GM12878 (cell line): Measurements from ENCODE around the gene PIEZO2. TPM values are rescaled to one million over a fixed set of nuclear protein-coding genes. Genes with fewer than 3 reads are reported as not detected.

Source experiments
- ATAC-seq: fragments of 200-7000 bp; cut with Tn5 transposase; 3 replicates; pipeline ENCODE4 v1.9.1; 2020; ENCODE audit warnings: mild to moderate bottlenecking, moderate library complexity
- BruUV-seq: library from RNA; stranded (reverse); fragments of 400-500 nt; replicated peaks from 2 replicates; lab custom pipeline; 2021; lab: Mats Ljungman, UMichigan
- CTCF ChIA-PET: fragments of 300-600 bp; sonication (Branson Sonifier 250); formaldehyde crosslinking; extraction: SDS; loops from one replicate; lab custom pipeline; 2021; ENCODE audit warnings: inconsistent platforms; lab: Yijun Ruan, JAX
- POLR2A ChIA-PET: fragments of 350-600 bp; formaldehyde crosslinking; extraction: SDS; loops from one replicate; lab custom pipeline; 2021; ENCODE audit warnings: inconsistent platforms; lab: Charles Lee
- RAD21 ChIA-PET: fragments of 300-600 bp; sonication (Branson Sonifier 250); formaldehyde crosslinking; loops from one replicate; lab custom pipeline; 2023; ENCODE audit warnings: antibody characterized with exemption; ENCODE audit not compliant: unreplicated experiment; lab: Charles Lee
- SMC1A ChIA-PET: fragments of 300-600 bp; sonication (Branson Sonifier 250); formaldehyde crosslinking; loops from one replicate; lab custom pipeline; 2023; ENCODE audit not compliant: unreplicated experiment, uncharacterized antibody; lab: Charles Lee
- DNase-seq: peaks from one replicate; pipeline ENCODE4 v3.0.0-alpha.2; 2011; ENCODE audit warnings: low read depth, low spot score
- FAIRE-seq: peaks from 3 replicates; lab custom pipeline; 2011; peaks lifted over from hg19 to GRCh38; lab: Jason Lieb, UNC
- H2AFZ ChIP-seq: 2 replicates; pipeline ENCODE4 v1.6.0; 2011; ENCODE audit warnings: low read depth, low read length, control low read depth; ENCODE audit not compliant: control insufficient read depth
- H3K27ac ChIP-seq: 2 replicates; pipeline ENCODE4 v1.5.1; 2011; ENCODE audit warnings: control low read depth; ENCODE audit not compliant: control insufficient read depth, insufficient read depth
- H3K27me3 ChIP-seq, 2 experiments: replicated peaks in 1 of 2; 2 replicates each; pipeline versions ENCODE4 v1.6.0 to v1.6.1; 2011; ENCODE audit warnings: low read length in 1 of 2; ENCODE audit not compliant: control insufficient read depth in 2 of 2, insufficient read depth in 2 of 2
- H3K36me3 ChIP-seq, 2 experiments: 2 replicates each; pipeline ENCODE4 v1.5.1; 2011; ENCODE audit warnings: low read length in 1 of 2; ENCODE audit not compliant: control insufficient read depth in 2 of 2, insufficient read depth in 2 of 2
- H3K4me1 ChIP-seq: 2 replicates; pipeline ENCODE4 v1.6.1; 2011; ENCODE audit warnings: mild to moderate bottlenecking, low read length, moderate library complexity, mixed read lengths; ENCODE audit not compliant: control insufficient read depth, insufficient read depth
- H3K4me2 ChIP-seq: 2 replicates; pipeline ENCODE4 v1.6.0; 2011; ENCODE audit warnings: control low read depth; ENCODE audit not compliant: control insufficient read depth, insufficient read depth
- H3K4me3 ChIP-seq: fragments of 200-600 bp; sonication (generic); 2 replicates; pipeline ENCODE4 v1.5.1; 2016
- H3K79me2 ChIP-seq: 2 replicates; pipeline ENCODE4 v1.6.0; 2011; ENCODE audit warnings: low read length; ENCODE audit not compliant: control insufficient read depth, insufficient read depth
- H3K9ac ChIP-seq: 2 replicates; pipeline ENCODE4 v1.8.0; 2011; ENCODE audit warnings: low read length, control low read depth, mixed read lengths; ENCODE audit not compliant: control insufficient read depth, insufficient read depth
- H3K9me3 ChIP-seq: replicated peaks from 3 replicates; pipeline ENCODE4 v1.5.1; 2011; ENCODE audit warnings: mild to moderate bottlenecking, low read length; ENCODE audit not compliant: control insufficient read depth, insufficient read depth
- H4K20me1 ChIP-seq: 2 replicates; pipeline ENCODE4 v1.6.0; 2011; ENCODE audit not compliant: control insufficient read depth, insufficient read depth
- MEF2A ChIP-seq: IDR thresholded peaks from 2 replicates; pipeline ENCODE4 v1.6.1; 2011; ENCODE audit warnings: low read depth, mild to moderate bottlenecking, low read length, moderate library complexity; ENCODE audit not compliant: insufficient read depth
- NFXL1 ChIP-seq: fragments of 450-650 bp; IDR thresholded peaks from 2 replicates; pipeline ENCODE4 v1.6.1; 2017; ENCODE audit warnings: antibody characterized with exemption, mild to moderate bottlenecking, borderline replicate concordance
- POU2F2 ChIP-seq: IDR thresholded peaks from 3 replicates; pipeline ENCODE4 v1.6.1; 2011; ENCODE audit warnings: low read depth, mild to moderate bottlenecking, low read length, borderline replicate concordance
- SMARCA5 ChIP-seq: fragments of 450-650 bp; IDR thresholded peaks from 2 replicates; pipeline ENCODE4 v1.6.1; 2017; ENCODE audit warnings: mild to moderate bottlenecking
- TCF3 ChIP-seq: IDR thresholded peaks from 2 replicates; pipeline ENCODE4 v1.6.1; 2012; ENCODE audit warnings: low read depth, mild to moderate bottlenecking, low read length, borderline replicate concordance; ENCODE audit not compliant: insufficient read depth
- WGBS: methylation state at CpG from one replicate; pipeline ENCODE4 v1.1.6; 2016; ENCODE audit warnings: low lambda C conversion rate; ENCODE audit not compliant: insufficient replicate concordance, insufficient coverage; ENCODE audit errors: missing lambda C conversion rate; 5-methylcytosine and 5-hydroxymethylcytosine counted together
- in situ Hi-C: fragments of 300-500 bp; cut with MboI; formaldehyde crosslinking; loops from 9 replicates; pipeline ENCODE4 v1.14.3; 2018; ENCODE audit warnings: mixed read lengths
- intact Hi-C: fragments of 100-400 bp; cut with micrococcal nuclease; formaldehyde crosslinking; loops from one replicate; pipeline ENCODE4 v1.14.2; 2022; ENCODE audit not compliant: unreplicated experiment
- polyA plus RNA-seq, 11 experiments: library from polyadenylated mRNA; depleted of rRNA in 4 of 11; unstranded in 6 of 11; stranded (reverse) in 5 of 11; fragments of >200 nt; fragmentation: Nextera tagmentation in 4 of 11; fragmentation: Illumina TruSeq in 1 of 11; extraction: Ambion mirVana in 4 of 11; extraction: Trizol in 1 of 11; gene quantifications; 1 replicate in 1 of 11; 2 replicates in 10 of 11; pipeline versions ENCODE4 v1.2.1 to v1.2.3, GENCODE V29; 2011 to 2016; ENCODE audit warnings: inconsistent platforms in 2 of 11, missing spikeins in 2 of 11, low read depth in 1 of 11
- total RNA-seq, 4 experiments: library from RNA; depleted of rRNA in 3 of 4; stranded (reverse); fragments of >200 nt in 3 of 4; fragmentation: Illumina TruSeq in 1 of 4; extraction: Trizol in 1 of 4; gene quantifications; 2 replicates each; pipeline versions ENCODE4 v1.2.1 to v1.2.3, GENCODE V29; 2013 to 2021
- TF ChIP-seq, protein P1 (sequence below), 3 experiments: IDR thresholded peaks in 2 of 3; conservative IDR thresholded peaks in 1 of 3; 2 replicates each; pipeline ENCODE4 v1.5.1; 2011; ENCODE audit warnings: low read depth in 3 of 3, low read length in 3 of 3, mild to moderate bottlenecking in 3 of 3, control low read depth in 2 of 3, moderate library complexity in 2 of 3, inconsistent platforms in 1 of 3, mixed read lengths in 1 of 3; ENCODE audit not compliant: control insufficient read depth in 2 of 3, insufficient read depth in 1 of 3; ENCODE audit errors: extremely low read depth in 1 of 3
- TF ChIP-seq, protein P2 (sequence below): fragments of 450-650 bp; IDR thresholded peaks from 2 replicates; pipeline ENCODE4 v1.6.1; 2017; ENCODE audit warnings: low read depth, mild to moderate bottlenecking, moderate library complexity
- TF ChIP-seq, protein P3 (sequence below): fragments of 450-650 bp; IDR thresholded peaks from 2 replicates; pipeline ENCODE4 v1.6.1; 2016; ENCODE audit warnings: mild to moderate bottlenecking

The PIEZO2 gene
- total and polyA plus RNA-seq, 10 of the 15 experiments (the other 5 are each of a cell fraction or from before 2014, with no cell fraction given): 6.7 to 42.3 (median 27.4) TPM

DNA sequence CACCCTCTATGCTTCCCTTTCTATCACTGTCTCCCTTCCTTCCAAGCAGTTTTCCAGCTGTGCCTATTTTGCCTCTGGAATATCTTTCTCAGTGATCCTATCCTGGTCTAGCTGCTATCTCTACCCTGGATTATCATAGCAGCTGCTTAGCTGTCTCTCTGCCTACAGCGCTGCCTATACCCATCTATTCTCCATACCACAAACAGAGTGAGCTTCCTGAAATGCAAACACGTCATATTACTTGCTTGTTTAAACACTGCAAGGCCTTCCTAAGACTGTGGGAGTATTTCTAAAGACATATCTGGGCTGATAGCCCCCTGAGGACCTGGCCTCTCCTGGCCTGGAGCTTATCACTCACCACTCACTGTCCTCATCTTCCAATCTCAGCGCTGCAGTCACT is 403.4 kb downstream of the PIEZO2 start:
- Histone ChIP-seq H2AFZ (no peak overlapping the region), H4K20me1 (no peaks in the 10 kb centered on the region)
- in situ Hi-C loops: no loop called here
- ChIA-PET SMC1A (interaction anchor here (1.2 kb wide), 1 partner anchor 11 kb away, joined by 4 read pairs; no protein-coding TSS in a partner anchor), RAD21 (no interaction called here)
- DNase-seq: no peak
- no peak for TF ChIP-seq NFXL1
- TF ChIP-seq, protein P1, sequence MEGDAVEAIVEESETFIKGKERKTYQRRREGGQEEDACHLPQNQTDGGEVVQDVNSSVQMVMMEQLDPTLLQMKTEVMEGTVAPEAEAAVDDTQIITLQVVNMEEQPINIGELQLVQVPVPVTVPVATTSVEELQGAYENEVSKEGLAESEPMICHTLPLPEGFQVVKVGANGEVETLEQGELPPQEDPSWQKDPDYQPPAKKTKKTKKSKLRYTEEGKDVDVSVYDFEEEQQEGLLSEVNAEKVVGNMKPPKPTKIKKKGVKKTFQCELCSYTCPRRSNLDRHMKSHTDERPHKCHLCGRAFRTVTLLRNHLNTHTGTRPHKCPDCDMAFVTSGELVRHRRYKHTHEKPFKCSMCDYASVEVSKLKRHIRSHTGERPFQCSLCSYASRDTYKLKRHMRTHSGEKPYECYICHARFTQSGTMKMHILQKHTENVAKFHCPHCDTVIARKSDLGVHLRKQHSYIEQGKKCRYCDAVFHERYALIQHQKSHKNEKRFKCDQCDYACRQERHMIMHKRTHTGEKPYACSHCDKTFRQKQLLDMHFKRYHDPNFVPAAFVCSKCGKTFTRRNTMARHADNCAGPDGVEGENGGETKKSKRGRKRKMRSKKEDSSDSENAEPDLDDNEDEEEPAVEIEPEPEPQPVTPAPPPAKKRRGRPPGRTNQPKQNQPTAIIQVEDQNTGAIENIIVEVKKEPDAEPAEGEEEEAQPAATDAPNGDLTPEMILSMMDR (IDR thresholded peaks at IDR 0.05 in 2 of 3, conservative IDR thresholded peaks at IDR 0.05 in 1 of 3; ENCODE audit: control insufficient read depth in 2 of 3, extremely low read depth in 1 of 3, insufficient read depth in 1 of 3, low read depth in 3 of 3, low read length in 3 of 3): no peak
- no peak for TF ChIP-seq MEF2A
- TF ChIP-seq TCF3: no peak
- no peak for TF ChIP-seq SMARCA5
- no peak for TF ChIP-seq POU2F2
- TF ChIP-seq, protein P2, sequence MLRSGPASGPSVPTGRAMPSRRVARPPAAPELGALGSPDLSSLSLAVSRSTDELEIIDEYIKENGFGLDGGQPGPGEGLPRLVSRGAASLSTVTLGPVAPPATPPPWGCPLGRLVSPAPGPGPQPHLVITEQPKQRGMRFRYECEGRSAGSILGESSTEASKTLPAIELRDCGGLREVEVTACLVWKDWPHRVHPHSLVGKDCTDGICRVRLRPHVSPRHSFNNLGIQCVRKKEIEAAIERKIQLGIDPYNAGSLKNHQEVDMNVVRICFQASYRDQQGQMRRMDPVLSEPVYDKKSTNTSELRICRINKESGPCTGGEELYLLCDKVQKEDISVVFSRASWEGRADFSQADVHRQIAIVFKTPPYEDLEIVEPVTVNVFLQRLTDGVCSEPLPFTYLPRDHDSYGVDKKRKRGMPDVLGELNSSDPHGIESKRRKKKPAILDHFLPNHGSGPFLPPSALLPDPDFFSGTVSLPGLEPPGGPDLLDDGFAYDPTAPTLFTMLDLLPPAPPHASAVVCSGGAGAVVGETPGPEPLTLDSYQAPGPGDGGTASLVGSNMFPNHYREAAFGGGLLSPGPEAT: no peak
- TF ChIP-seq, protein P3, sequence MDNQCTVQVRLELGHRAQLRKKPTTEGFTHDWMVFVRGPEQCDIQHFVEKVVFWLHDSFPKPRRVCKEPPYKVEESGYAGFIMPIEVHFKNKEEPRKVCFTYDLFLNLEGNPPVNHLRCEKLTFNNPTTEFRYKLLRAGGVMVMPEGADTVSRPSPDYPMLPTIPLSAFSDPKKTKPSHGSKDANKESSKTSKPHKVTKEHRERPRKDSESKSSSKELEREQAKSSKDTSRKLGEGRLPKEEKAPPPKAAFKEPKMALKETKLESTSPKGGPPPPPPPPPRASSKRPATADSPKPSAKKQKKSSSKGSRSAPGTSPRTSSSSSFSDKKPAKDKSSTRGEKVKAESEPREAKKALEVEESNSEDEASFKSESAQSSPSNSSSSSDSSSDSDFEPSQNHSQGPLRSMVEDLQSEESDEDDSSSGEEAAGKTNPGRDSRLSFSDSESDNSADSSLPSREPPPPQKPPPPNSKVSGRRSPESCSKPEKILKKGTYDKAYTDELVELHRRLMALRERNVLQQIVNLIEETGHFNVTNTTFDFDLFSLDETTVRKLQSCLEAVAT: no peak
- TF ChIP-seq, all 136 proteins: peak for 0
- CTCF ChIA-PET: interaction anchor here (1.5 kb wide), 1 partner anchor 186 kb away, joined by 3 read pairs; no protein-coding TSS in a partner anchor
- Histone ChIP-seq H3K9ac (no peak overlapping the region), H3K27me3 (no peaks in the 10 kb centered on the region), H3K79me2 (no peaks in the 10 kb centered on the region), H3K4me2 (no peak overlapping the region), H3K4me3 (no peak overlapping the region), H3K27ac (no peak overlapping the region), H3K4me1 (no peaks in the 10 kb centered on the region), H3K36me3 (peaks cover 0 to 14% of the 10 kb centered on the region in 2 experiments; a peak in 3 of 4 replicates), H3K9me3 (no peaks in the 10 kb centered on the region)
- BruUV-seq: no TSS peak
- ATAC-seq (no peak), FAIRE-seq (no peak)
- WGBS: 23% methylated on average over 3 of the region's 3 CpGs
- intact Hi-C loops: no loop called here
- POLR2A ChIA-PET: no interaction called here
